AG08396 (cell line): ENCODE measurements around the gene FGD5.

Source experiments
- DNase-seq: peaks from one replicate; pipeline ENCODE4 v3.0.0; 2012; ENCODE audit warnings: low spot score, mixed read lengths

FGD5 gene, protein sequence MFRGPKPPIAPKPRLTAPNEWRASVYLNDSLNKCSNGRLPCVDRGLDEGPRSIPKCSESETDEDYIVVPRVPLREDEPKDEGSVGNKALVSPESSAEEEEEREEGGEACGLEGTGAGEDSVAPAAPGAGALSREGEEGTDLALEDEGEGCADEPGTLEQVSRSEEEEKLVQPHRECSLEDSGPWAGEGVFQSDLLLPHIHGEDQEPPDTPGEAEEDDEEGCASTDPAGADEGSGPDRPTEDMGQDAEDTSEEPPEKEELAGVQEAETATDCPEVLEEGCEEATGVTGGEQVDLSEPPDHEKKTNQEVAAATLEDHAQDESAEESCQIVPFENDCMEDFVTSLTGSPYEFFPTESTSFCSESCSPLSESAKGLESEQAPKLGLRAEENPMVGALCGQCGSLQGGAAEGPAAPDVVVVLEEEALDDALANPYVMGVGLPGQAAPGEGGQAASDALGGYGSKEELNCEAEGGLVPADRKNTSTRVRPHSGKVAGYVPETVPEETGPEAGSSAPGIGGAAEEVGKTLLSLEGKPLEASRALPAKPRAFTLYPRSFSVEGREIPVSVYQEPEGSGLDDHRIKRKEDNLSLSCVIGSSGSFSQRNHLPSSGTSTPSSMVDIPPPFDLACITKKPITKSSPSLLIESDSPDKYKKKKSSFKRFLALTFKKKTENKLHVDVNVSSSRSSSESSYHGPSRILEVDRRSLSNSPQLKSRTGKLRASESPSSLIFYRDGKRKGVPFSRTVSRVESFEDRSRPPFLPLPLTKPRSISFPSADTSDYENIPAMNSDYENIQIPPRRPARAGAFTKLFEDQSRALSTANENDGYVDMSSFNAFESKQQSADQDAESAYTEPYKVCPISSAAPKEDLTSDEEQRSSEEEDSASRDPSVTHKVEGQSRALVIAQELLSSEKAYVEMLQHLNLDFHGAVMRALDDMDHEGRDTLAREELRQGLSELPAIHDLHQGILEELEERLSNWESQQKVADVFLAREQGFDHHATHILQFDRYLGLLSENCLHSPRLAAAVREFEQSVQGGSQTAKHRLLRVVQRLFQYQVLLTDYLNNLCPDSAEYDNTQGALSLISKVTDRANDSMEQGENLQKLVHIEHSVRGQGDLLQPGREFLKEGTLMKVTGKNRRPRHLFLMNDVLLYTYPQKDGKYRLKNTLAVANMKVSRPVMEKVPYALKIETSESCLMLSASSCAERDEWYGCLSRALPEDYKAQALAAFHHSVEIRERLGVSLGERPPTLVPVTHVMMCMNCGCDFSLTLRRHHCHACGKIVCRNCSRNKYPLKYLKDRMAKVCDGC (N-terminal part only)

DNA sequence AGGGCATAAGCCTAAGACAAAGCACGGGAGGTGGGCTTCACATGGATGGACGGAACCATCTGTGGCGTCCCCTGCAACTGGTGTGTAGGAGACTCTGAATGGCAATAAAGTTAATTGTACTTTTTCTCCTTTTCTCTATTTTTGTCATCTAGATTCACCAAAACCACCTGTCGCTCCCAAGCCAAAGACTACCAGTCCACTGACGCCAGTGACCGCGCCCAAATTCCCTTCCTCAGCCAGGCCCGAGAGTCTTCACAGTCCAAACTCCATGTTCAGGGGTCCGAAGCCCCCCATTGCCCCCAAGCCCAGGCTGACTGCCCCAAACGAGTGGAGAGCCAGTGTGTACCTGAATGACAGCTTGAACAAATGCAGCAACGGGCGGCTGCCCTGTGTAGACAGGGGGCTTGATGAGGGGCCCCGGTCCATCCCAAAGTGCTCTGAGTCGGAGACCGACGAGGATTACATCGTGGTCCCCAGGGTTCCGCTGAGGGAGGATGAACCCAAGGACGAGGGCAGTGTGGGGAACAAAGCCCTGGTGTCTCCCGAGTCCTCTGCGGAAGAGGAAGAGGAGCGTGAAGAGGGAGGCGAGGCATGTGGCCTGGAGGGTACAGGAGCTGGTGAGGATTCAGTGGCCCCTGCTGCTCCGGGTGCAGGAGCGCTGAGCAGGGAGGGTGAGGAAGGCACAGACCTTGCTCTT, at the start of gene FGD5:
Gene FGD5 (plus strand): TSS at position 159 of the 697 bp plus-strand sequence. CDS start 110 bp downstream, at position 269.
- no peak for DNase-seq

DNA sequence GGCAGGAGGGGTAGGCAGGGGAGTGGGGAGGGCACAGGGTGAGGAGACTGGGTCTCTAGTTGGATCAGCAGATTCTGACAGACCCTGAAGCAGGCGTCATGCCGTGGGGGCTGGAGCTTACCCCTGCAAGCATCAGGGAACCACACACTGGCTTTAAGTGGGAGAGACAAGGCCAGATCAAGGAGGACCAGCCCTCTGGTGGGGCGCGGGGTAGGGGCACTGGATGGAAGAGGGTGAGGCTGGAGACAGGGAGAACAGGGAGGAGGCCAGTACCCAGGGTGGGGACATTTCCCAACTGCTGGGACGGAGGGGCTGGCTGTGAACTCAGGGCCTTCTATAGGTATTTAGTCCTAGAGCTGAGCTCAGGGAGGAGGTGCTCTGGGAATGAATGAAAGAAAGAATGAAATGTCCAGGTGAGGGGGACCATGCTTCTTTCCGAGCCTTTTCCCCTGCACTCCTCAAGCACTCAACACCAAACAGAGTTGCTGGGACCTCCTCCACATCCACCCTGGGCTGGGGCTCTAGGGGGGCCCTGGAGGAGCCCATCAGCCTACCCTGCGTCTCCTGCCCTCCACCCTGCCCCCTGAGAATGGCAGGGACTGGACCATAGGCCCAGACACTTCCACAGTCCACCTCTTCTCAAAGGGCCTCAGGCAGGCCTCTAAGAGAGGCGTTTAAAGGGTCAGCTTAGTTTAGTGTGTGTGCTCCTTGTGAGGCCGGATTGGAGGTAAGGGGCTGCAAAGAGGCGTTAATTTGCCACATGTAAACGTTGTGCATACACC, 49.0 kb upstream of the FGD5 start:
- peak; percentile 2 for DNase-seq

DNA sequence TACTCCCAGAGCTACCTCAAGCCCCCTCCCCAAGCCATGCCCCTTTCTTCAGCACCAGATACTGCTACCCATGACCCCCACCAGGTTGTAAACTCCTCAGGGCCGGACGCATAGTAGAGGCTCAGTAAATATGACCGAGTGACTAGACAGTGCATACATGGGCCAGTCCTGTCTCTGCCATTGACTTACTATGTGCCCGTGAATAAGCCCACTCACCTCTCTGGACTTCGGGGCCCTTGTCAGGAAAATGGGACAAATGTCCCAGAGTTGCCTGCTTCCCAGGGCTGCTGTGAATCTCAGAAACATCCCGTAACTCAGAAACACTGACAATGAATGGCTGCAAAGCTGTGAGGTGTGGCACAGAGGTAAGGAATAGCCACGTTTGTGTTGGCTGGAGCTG, 48.2 kb upstream of the FGD5 start:
- DNase-seq: no peak

DNA sequence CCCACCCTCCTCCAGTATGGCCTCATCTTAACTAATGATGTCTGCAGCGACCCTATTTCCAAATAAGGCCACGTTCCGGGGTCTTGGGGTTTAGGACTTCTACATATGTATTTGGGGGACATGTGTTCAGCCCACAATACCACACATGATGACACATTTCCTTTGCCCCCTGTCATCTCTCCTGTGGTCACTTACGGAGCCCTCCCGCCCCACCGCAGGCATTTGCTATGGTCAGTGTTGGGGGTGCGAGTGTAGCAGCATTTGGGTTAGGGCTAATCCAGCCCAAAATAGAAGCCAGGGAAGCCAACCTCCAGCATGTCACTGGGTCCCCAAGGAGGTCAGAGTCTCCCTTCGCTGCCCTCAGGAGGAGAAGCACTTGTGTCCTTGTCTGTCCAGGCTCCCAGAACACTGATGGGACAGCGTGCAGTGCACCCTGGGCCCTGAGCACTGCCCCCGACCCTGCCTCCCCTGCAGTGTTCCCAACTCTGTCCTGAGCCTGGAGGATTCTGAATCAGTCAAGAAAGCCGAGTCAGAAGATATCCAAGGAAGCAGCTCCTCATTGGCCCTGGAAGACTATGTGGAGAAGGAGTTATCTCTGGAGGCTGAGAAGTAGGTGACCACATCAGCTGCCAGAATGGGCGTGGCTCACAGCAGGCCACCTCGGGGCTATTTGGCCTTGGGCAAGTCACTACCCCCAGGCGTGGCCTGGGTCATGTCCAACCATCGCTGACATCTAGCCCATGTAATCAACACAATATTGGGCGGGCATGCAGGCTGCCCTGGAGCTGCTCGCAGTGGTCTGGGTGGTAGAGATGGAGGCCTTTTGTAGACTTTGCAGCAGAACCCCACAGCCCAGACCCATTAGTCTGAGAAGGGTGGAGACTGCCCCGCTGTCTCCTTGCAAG, 46.9 kb upstream of the FGD5 start:
- no peak for DNase-seq

DNA sequence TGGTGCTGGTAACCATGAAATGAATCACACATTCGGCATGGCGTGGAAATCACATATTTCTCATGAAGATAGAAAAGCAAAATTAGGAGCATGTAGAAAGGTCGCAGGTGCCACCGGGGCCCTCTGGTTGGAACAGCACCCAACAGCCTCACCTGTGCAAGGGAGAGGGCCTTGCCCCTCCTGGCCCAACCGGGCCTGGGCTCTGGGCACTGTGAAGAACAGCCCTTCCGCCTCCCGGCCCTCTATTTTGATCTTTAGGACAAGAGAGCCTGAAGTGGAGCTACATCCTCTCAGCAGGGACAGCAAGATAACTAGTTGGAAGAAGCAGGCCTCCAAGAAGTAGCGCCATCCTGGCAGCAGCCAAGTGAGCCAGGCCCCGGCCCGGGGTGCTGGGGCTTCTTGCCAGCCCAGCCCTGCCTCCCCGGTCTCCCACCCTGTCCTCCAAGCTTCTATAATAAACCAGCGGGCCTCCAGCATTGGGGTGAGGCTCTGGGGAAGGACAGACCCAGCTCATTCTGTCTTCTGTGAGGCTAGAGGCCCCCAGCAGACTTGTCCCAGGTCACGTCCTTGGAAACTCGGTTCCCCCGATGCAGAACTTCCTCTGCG, 46.1 kb upstream of the FGD5 start:
- no peak for DNase-seq

DNA sequence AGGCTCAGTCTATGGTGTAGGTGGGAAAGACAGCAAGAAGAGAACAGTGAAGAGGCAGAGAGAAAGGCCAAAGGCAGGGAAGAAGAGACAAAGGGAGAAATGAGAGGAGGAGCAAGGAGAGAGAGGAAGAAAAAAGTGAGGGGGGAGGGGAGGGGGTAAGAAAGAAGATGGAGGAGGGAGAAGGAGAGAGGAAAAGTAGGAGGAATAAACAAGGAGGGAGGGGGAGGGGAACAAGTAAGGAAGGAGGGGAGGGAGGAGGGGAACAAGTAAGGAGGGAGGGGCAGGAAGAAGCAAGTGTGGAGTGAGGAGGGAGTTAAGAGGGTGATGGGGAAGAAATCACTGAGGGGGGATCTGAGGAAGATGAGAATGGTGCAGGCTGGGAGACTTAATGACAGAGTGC, 45.5 kb upstream of the FGD5 start:
- no peak for DNase-seq

DNA sequence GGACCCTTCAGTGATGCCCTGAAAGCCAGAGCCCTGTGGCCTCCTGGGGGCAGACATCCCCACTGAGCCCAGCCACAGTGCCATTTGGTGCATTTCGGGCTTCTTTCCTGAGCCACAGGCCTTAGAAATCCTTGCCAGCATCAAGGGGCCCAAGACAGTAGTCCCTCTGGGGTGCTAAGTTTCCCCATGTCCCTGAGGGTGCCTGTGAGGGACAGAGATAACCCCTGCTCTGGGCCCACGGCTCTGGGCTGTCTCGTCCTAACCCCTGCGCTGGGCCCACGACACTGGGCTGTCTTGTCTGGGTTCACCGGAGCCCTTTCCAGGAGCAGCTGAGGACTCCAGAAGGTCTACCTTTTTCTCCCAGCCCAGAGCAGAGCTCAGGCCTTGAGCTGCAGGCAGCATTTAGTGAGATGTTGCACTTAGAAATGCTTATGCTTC, 45.1 kb upstream of the FGD5 start:
- no peak for DNase-seq

DNA sequence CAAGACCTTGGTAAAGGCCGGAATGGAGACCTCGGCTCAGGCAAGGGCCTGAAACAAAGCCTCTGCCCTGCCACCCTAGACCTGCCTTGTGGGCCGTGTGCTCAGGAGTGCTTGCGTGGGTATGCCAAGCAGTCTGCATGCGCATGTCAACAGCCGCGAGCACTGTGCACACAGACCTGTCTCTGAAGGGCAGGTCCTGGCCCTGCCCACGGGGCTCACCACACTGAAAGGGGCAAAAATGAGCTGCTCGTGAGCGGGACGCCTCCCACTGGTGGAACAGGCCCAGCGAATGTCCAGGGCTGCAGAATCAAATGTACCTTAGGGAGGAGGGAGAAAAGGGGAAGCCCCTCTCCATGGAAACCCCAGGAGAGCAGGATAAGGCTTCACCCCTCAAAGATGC, 44.3 kb upstream of the FGD5 start:
- no peak for DNase-seq

DNA sequence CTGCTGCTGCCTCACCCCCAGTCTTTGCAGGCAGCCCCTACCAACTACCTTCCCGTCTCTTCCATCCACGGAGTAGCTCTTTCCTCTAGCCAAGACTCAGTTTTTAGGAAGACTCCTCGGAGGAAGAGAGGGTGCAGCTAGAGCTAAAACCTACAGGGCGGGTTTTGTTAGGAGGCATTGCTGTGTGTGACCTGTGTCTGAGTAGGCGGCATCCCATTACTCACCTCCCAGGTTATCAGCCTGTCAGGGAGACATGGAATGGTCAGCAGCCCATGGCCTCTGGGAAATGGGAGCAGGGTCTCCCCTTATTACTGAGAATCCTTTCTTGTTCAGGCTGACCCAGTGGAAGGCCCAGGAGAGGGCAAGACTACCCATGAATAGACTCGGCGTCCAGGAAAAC, 43.8 kb upstream of the FGD5 start:
- DNase-seq: no peak

DNA sequence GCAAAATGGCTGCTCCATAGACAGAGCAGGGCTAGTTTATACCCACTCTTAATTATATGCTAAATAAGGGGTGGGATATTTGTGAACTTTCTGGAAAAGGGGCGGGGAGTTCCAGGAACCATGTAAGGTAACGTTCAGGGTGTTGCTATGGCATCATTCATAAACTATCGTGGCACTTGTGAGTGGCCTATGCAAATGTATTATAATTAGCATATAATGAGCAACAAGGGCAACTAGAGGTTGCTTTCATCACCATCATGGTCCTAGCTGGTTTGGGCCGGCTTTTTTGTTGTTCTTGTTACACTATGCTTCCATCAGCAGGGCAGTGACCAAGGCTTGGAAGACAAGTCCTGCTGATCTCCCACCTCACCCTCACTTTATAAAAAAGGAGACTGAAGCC, 43.2 kb upstream of the FGD5 start:
- DNase-seq: no peak

DNA sequence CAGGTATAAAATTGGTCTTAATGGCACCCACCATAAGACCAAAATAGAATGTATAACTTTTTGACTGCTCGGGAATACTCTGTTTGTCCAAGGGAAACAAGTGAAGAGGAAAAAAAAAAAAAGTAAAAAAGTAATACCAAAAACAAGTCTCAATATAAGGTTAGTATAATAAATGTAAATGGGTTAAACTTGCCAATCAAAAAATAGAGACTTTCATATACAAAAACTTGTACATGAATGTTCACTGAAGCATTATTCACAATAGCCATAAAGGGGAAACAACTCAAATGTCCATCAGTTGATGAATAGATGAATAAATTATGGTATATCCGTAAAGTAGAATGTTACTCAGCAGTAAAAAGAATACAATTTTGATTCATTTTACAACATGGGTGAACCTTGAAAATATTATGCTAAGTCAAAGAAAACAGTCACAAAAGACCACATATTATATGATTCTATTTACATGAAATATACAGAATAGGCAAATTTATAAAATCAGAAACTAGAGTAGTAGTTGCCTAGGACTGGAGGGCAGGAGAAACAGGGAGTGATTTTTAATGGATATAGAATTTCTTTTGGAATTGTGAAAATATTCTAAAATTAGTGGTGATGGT, 39.6 kb upstream of the FGD5 start:
- no peak for DNase-seq

DNA sequence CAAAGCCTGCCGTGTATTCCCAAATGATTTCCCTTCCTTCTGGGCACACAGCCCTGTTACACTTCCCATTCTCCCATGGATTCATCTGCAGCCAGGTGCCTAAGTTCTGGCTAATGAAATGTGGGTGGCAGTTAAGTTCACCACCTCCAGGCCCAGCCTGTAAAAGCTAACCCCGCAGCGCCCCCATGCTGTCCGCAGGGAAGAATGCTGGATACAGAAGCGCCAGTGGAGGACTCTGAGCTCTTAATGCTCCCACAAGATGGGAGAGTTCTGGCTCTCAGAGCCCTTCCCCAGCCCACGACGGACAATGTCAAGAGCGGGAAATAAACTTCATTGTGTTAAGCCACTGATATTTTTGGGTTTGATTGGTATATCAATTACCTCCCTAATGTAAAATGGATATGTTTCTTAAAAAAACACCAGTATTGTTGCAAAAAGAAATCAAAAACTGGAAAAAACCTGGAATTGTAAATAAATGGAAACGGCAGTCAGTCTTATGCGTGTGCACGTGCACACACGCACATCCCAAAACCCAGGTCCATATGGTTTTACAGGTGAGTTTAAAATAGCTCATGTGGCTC, 37.7 kb upstream of the FGD5 start:
- DNase-seq: peak; percentile 70

DNA sequence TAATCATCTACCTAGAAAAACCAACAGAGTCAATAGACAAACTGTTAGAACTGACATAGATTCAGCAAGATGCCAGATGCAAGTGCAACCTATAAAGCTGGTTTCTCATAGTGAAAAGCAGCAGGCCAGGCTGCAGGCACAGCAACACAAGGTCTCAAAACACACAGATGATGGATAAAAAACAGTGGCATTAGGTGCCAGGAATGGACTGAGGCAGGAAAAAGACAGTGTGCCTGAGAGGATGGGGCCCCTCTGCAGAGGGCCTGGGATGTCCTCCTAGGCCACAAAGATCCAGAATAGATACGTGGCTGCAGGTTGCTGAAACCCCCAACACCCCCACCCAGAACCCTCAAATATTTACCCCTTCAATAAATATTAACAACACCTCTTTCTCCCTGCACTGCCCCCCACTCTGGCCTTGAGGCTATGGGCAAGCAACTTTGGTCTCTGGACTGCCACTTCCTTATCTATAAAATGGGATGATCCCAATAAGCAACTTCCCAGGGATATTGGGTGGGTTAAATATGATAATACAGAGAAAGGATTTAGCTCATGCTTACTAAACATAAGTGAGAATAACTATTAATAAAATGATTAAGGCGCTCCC, 35.2 kb upstream of the FGD5 start:
- DNase-seq: no peak

DNA sequence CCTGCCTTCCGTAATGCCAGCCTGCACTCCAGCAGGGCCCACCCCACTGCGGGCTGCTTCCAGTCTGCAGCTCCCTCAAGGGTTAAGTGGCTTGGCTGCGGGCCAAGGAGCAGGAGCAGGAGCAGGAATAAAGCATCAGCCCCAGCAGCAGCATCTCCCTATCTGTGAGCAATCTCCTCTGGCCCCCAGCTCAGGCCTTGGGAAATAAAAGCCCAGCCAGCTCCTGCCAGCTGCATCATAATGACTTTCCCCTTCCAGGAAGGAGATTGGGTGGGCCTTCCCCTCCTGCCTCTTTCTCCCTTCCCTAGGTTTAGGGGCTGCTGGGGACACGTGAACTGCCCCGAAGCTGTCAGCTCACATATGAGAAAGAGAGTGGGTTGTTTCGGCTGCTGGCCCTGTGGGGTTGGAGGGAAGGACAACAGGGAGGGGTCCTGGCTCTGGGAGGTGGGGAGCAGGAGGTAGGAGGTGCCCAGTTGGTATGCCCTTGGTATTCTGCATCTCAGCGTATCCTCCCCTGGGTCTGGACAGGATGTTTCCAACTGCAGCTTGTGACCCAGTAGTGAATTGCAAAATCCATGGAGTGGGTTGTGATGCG, 34.6 kb upstream of the FGD5 start:
- DNase-seq: no peak

DNA sequence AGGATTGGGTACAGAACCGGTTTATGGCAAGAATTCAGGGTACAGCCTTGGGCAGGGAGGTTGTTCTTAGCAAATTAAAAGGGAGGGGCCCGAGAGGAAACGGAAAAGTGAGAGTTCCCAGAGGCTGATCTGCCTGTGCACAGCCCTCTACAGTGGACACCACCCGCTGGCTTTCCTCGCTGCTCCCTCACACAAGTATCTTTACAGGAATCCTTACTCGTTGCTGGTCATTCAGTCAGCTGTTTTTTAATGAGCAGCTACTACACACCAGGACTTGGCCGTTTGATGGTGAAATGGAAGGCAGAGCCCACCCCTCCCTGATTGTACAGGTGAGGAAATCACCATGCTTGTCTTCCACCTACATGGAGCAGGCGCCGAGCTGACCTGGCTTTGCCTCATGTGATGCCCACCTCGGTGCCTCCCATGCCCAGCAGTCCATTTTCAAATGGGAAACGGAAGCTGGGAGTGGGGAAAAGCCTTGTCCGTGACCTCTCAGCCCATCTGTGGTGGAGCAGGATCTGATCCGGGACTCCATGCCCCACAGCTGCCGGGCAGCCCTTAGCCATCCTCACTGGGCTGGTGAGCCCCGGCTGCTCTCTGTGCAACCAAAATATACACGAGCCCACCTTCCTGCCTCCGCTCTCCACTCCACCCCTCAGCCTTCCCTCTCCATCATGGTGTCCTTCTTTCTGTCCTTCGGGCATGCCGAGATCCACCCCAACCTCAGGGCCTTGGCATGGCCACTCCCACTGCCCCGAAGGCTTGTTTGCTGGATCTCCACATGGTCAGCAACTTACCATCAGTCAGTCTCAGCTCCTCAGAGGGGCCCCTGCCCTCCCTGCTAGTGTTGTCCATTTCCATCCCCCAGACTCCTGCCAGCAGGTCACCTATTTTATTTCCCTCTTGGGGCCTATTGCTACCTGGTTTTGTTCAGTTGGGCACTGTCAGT, 33.3 kb upstream of the FGD5 start:
- DNase-seq: no peak

DNA sequence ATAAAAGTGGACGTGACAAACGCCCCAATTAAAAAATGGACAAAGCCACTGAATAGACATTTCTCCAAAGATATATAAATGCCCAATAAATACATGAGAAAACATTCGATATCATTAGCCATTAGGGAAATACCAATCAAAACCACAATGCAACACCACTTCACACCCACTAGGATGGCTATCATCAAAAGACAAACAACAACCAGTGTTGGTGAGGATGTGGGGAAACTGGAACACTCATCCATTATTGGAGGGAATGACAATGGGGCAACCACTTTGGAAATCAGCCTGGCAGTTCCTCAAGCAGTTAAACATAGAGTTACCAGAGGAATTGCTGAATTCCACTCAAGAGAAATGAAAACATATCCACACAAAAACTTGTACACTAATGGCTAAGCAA, 32.4 kb upstream of the FGD5 start:
- DNase-seq: no peak

DNA sequence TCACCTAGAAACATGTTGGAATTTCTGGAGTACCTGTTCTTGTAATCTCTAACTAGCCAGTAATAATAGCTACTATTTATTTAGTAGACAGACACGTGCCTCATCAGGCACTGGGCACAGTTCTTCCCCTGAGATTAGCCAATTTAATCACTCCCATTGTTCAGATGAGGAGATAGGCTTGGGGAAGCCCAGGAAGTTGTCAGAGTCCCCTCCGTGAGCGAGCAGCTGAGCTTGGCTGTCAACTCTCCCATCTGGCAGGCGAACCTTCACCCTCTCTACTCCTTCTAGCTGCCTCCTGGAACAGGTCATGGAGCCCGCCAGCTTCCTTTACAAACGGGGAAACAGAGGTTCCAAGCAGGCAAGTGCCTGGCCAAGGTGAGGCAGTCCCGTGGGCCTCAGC, 31.1 kb upstream of the FGD5 start:
- DNase-seq: no peak
